GM12864 (cell line): ENCODE results near the gene C4orf46.
"Not testable (repeated sequence)": the region's sequence is repeated elsewhere in the genome, so short reads cannot be mapped to it uniquely, and the experiment has no call there.

Experiments used
- DNase-seq: peaks from one replicate; pipeline ENCODE4 v3.0.0-alpha.2; 2011; ENCODE audit warnings: low read depth
- H3K4me3 ChIP-seq: 2 replicates; pipeline ENCODE4 v1.5.1; 2011; ENCODE audit warnings: mild to moderate bottlenecking, low read depth, low read length, control low read depth
- TF ChIP-seq, protein P1 (sequence below): IDR thresholded peaks from 2 replicates; pipeline ENCODE4 v1.5.1; 2011; ENCODE audit warnings: low read depth, mild to moderate bottlenecking, moderate library complexity, low read length, control low read depth, inconsistent platforms; ENCODE audit errors: missing control alignments

C4orf46 gene

GRCh38 chr4:158671665-158671914, at the start of gene C4orf46:
TSS of gene C4orf46 (minus strand) at chr4:158671887. CDS start at chr4:158671801, 86 bp downstream.
- no peak for DNase-seq
- H3K4me3 ChIP-seq = peak within 1 kb of the TSS; percentile 77
- TF ChIP-seq, protein P1, sequence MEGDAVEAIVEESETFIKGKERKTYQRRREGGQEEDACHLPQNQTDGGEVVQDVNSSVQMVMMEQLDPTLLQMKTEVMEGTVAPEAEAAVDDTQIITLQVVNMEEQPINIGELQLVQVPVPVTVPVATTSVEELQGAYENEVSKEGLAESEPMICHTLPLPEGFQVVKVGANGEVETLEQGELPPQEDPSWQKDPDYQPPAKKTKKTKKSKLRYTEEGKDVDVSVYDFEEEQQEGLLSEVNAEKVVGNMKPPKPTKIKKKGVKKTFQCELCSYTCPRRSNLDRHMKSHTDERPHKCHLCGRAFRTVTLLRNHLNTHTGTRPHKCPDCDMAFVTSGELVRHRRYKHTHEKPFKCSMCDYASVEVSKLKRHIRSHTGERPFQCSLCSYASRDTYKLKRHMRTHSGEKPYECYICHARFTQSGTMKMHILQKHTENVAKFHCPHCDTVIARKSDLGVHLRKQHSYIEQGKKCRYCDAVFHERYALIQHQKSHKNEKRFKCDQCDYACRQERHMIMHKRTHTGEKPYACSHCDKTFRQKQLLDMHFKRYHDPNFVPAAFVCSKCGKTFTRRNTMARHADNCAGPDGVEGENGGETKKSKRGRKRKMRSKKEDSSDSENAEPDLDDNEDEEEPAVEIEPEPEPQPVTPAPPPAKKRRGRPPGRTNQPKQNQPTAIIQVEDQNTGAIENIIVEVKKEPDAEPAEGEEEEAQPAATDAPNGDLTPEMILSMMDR = no peak

GRCh38 chr4:158715802-158716201, 44.1 kb upstream of the C4orf46 start:
- H3K4me3 ChIP-seq = no peak overlapping the region
- TF ChIP-seq, protein P1 = no peak
- DNase-seq = no peak

DNA sequence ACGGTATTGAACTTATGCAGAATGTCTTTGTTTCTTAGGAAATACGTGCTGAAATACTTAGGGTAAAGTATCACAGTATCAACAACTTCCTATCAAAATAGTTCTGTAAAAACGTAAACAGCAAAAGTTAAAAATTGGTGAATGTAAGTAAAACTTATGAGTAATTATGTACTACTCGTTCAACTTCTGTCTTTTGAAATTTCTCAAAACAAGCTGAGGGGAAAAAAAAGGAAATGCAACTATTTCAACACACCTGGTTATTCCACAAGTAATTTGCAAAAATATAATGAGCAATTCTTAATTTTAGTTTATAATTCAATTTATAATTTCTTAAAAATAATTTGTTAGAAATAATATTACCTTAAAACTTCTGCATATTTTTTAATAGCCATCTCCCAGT, 43.2 kb upstream of the C4orf46 start:
- no peak for DNase-seq
- TF ChIP-seq, protein P1 = no peak
- H3K4me3 ChIP-seq = no peak overlapping the region

DNA sequence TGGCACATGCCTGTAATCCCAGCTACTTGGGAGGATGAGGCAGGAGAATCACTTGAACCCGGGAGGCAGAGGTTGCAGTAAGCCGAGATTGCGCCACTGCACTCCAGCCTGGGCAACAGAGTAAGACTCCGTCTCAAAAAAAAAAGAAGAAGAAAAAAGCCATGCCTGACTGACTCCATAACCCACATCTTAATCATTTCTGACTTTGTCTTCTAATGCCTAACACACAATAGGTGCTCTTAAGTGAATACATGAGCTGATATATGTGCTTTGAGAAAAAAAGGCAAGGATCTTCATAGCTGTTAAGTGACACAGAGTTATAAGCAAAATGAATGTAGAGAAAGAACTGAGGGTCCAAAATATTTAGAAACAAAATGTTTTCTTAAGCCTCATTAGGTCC, 40.9 kb upstream of the C4orf46 start:
- H3K4me3 ChIP-seq = not testable (repeated sequence)

GRCh38 chr4:158710814-158711213, 39.1 kb upstream of the C4orf46 start:
- no peak overlapping the region for H3K4me3 ChIP-seq
- DNase-seq = no peak
- TF ChIP-seq, protein P1 = peak; percentile 17

More for the DNA sequence above, 40.9 kb upstream of the C4orf46 start:
- DNase-seq = not testable (repeated sequence)

GRCh38 chr4:158704274-158704673, 32.6 kb upstream of the C4orf46 start:
- no peak overlapping the region for H3K4me3 ChIP-seq
- DNase-seq = no peak
- TF ChIP-seq, protein P1 = no peak

- H3K4me3 ChIP-seq = no peak overlapping the region
- TF ChIP-seq, protein P1 = no peak
- no peak for DNase-seq
Observed at GRCh38 chr4:158688813-158689212, 17.1 kb upstream of the C4orf46 start.

DNA sequence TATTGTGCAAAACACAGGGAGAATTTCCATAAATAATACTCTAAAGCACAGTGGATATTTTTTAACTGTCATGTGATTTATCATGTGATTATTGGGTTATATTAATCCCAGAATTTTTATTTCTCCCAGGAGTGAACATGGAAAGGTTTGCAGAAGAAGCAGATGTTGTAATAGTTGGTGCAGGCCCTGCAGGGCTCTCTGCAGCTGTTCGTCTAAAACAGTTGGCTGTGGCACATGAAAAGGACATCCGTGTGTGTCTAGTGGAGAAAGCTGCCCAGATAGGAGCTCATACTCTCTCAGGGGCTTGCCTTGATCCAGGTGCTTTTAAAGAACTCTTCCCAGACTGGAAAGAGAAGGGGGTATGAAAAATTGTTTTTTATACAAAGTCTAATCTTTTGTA, 10.4 kb upstream of the C4orf46 start:
- TF ChIP-seq, protein P1 = no peak
- no peak for DNase-seq
- H3K4me3 ChIP-seq = no peak overlapping the region
